GM13976 (cell line): ENCODE results near the gene COTL1.
"Not testable (repeated sequence)": the region's sequence is repeated elsewhere in the genome, so short reads cannot be mapped to it uniquely, and the experiment has no call there.

Source experiments
- DNase-seq: peaks from one replicate; pipeline ENCODE4 v3.0.0; 2012; ENCODE audit warnings: low spot score
- in situ Hi-C: fragments of 300-500 bp; cut with MboI; formaldehyde crosslinking; loops from one replicate; pipeline ENCODE4 v1.12.0; 2022; ENCODE audit warnings: low sequenced_read_pairs, mixed read lengths, inconsistent platforms; ENCODE audit not compliant: unreplicated experiment
- TF ChIP-seq, protein P1 (sequence below): IDR thresholded peaks from 2 replicates; pipeline ENCODE4 v1.5.1; 2012; ENCODE audit warnings: borderline replicate concordance, mild to moderate bottlenecking; ENCODE audit not compliant: insufficient read depth; ENCODE audit errors: extremely low read depth, missing control alignments, control extremely low read depth

COTL1 gene

DNA sequence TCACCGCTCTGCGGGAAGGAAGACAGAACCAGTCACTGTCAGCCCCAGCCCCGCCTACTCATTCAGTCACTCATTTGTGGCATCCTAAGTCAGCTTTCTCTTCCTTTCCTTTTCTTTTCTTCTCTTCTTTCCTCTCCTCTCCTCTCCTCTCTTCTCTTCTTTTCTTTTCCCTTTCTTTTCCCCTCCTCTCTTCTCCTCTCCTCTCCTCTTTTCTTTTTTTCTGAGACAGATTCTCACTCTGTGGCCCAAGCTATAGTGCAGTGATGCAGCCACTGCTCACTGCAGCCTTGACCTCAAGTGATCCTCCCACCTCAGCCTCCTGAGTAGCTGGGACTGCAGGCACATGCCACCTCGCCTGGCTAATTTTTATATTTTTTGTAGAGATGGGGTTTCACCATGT, 19.8 kb upstream of the COTL1 start:
- DNase-seq = no peak
- TF ChIP-seq, protein P1, sequence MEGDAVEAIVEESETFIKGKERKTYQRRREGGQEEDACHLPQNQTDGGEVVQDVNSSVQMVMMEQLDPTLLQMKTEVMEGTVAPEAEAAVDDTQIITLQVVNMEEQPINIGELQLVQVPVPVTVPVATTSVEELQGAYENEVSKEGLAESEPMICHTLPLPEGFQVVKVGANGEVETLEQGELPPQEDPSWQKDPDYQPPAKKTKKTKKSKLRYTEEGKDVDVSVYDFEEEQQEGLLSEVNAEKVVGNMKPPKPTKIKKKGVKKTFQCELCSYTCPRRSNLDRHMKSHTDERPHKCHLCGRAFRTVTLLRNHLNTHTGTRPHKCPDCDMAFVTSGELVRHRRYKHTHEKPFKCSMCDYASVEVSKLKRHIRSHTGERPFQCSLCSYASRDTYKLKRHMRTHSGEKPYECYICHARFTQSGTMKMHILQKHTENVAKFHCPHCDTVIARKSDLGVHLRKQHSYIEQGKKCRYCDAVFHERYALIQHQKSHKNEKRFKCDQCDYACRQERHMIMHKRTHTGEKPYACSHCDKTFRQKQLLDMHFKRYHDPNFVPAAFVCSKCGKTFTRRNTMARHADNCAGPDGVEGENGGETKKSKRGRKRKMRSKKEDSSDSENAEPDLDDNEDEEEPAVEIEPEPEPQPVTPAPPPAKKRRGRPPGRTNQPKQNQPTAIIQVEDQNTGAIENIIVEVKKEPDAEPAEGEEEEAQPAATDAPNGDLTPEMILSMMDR = no peak
- in situ Hi-C loops = loop anchor here (25.0 kb wide), 1 partner anchor 325 kb away; no protein-coding TSS in a partner anchor

DNA sequence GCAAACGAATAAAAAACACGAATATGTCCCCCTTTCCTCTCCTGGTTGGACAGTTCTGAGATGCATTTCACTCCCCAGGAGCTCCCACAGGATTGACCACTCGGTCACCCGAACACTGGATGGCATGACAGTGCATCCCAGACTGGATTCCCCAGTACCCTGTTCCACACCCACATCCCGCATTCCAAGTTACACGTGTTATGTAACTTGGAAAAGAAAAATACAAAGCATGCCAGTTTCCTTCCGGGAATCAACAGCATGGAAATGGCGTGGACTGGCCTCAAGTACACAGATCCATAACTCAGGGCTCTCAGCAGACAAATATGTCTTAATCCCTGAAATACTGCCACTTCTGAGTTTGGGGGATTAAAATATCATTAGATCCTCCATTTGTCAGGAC, 17.8 kb upstream of the COTL1 start:
- in situ Hi-C loops = loop anchor here (25.0 kb wide), 1 partner anchor 327 kb away; no protein-coding TSS in a partner anchor
- TF ChIP-seq, protein P1 = no peak
- no peak for DNase-seq

DNA sequence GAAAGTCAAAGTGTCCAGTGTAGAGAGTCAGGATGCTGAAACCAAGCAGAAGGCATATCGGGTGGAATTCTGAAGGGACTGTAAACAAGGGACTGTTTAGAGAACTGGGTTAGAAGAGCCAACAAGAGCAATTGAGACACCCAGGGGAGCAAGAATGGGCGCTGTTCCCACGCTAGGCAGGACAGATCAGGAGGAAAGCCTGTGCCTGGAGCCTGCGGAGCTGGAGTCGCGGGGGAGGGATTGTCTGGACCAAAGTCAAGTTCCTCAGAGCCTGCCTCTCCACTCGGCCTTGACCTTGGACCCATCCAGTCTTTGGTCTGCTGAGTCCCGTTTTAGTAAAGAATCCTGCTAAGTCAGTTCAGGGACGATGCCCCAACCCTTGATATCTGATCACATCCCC, 15.7 kb upstream of the COTL1 start:
- in situ Hi-C loops = loop anchor here (25.0 kb wide), 1 partner anchor 329 kb away; no protein-coding TSS in a partner anchor

DNA sequence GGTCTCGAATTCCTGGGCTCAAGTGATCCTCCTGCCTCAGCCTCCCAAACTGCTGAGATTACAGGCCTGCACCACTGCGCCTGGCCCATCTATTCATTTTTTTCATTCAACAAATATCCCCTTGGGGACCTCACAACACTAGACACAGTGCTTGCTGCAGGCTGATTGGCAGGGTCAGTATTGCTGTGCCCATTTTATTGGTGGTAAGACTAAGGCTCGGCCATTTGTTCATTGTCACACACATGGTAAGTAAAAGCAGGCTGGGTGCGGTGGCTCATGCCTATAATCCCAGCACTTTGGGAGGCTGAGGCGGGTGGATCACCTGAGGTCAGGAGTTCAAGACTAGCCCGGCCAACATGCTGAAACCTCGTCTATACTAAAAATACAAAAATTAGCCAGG, 15.0 kb upstream of the COTL1 start:
- in situ Hi-C loops = loop anchor here (25.0 kb wide), 1 partner anchor 329 kb away; no protein-coding TSS in a partner anchor
- not testable (repeated sequence) for DNase-seq

More for the DNA sequence above, 15.7 kb upstream of the COTL1 start:
- DNase-seq = no peak
- TF ChIP-seq, protein P1 = no peak

DNA sequence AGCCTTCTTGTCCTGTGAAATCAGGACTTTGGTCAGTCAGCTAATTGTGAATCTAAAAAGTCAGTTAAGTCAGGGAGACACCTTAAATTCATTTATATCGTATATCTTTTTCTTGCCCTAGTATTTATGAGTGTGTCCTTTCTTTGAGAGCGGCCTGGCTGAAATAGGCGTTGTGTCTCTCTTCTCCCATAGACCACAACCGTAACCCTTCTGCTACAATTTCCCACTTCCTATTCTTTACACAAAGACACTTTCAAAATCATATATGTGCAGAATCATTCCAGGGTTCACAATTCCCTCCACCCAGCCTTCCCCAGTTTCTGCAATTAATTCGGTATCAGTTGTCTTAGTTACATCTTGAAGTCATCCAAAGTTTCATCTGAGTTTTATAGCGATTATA, 14.0 kb upstream of the COTL1 start:
- in situ Hi-C loops = loop anchor here (25.0 kb wide), 1 partner anchor 330 kb away; no protein-coding TSS in a partner anchor
- TF ChIP-seq, protein P1 = no peak
- no peak for DNase-seq

DNA sequence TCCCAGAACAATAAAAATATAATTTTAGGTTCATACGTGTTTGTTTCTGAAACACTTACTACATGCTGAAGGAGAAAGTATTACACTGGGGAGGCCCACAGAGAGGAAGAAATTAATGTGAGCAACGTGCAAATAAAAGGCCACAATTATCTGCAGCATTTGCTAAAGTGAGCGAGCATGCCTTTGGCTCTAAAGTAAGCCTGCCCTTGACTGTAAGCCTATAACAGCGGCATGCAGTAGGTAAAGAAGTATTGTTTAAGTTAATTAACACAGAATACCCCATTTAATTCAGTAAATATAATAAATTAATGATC, 13.2 kb upstream of the COTL1 start:
- in situ Hi-C loops = loop anchor here (25.0 kb wide), 1 partner anchor 331 kb away; no protein-coding TSS in a partner anchor
- TF ChIP-seq, protein P1 = no peak
- DNase-seq = no peak

DNA sequence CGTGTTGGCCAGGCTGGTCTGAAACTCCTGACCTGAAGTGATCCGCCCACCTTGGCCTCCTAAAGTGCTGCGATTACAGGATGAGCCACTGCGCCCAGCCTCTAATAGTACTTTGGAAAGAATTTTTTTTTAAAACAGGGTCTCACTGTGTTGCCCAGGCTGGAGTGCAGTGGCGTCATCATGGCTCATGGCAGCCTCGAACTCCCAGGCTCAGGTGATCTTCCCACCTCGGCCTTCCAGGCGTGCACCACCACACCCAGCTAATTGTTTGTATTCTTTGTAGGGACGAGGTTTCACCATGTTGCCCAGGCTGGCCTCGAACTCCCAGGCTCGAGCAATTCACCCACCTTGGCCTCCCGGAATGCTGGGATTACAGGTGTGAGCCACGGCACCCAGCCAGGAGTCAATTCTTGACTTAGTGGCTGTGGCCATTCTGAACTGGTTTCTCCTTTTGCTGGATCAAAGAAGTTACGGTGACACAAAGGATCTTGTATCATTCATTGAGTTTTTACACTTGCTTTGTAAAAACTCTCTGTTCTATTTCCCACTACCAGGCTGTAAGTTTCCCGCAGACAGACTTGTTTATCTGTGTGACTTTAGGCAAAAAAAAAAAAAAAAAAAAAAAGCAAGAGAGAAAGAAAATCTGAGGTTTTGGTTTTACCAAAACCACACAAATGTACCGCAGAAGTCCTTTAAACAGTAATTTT, 12.7 kb upstream of the COTL1 start:
- TF ChIP-seq, protein P1 = no peak
- no peak for DNase-seq
- in situ Hi-C loops = loop anchor here (25.0 kb wide), 1 partner anchor 332 kb away; no protein-coding TSS in a partner anchor
